GM18951 (cell line): Measurements from ENCODE around the gene MRPL57.
"Not testable (repeated sequence)": the region's sequence is repeated elsewhere in the genome, so short reads cannot be mapped to it uniquely, and the experiment has no call there.

Source experiments
- POLR2A ChIP-seq: IDR thresholded peaks from 4 replicates; pipeline ENCODE4 v1.6.1; 2011; ENCODE audit warnings: mild to moderate bottlenecking; ENCODE audit not compliant: insufficient read length, insufficient read depth; ENCODE audit errors: extremely low read depth
- in situ Hi-C: fragments of 300-500 bp; cut with MboI; formaldehyde crosslinking; loops from one replicate; pipeline ENCODE4 v1.12.0; 2022; ENCODE audit warnings: low sequenced_read_pairs, mixed read lengths, inconsistent platforms; ENCODE audit not compliant: unreplicated experiment

The MRPL57 gene

GRCh38 chr13:21171420-21171819, 5.0 kb upstream of the MRPL57 start:
- in situ Hi-C loops, result loop anchor here (10.0 kb wide), 1 partner anchor 93 kb away; no protein-coding TSS in a partner anchor
- TF ChIP-seq POLR2A, result no peak

DNA sequence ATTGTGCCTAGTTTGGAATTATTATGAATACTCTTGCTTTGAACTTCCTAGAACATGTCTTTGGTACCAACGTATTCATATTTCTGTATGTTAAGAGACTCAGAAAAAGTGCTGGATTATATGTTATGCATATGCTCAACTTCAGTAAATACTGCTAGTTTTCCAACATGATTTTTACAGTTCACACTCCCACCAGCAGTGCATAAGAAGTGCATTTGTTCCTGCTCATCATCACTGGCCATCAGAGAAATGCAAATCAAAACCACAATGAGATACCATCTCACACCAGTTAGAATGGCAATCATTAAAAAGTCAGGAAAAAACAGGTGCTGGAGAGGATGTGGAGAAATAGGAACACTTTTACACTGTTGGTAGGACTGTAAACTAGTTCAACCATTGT, 2.7 kb upstream of the MRPL57 start:
- in situ Hi-C loops, result loop anchor here (10.0 kb wide), 1 partner anchor 91 kb away; no protein-coding TSS in a partner anchor

- no peak for TF ChIP-seq POLR2A
Observed at GRCh38 chr13:21175656-21176214, 723 bp upstream of the MRPL57 start.

GRCh38 chr13:21176982-21177284, 475 bp downstream of the MRPL57 start:
- in situ Hi-C loops, result loop anchor here (10.0 kb wide), 1 partner anchor 88 kb away; no protein-coding TSS in a partner anchor

More at GRCh38 chr13:21175656-21176214, 723 bp upstream of the MRPL57 start:
- in situ Hi-C loops, result loop anchor here (10.0 kb wide), 1 partner anchor 89 kb away; no protein-coding TSS in a partner anchor

GRCh38 chr13:21181671-21182070, 5.2 kb downstream of the MRPL57 start:
- in situ Hi-C loops, result no loop called here
- TF ChIP-seq POLR2A, result no peak

More at GRCh38 chr13:21176982-21177284, 475 bp downstream of the MRPL57 start:
- TF ChIP-seq POLR2A, result no peak

- in situ Hi-C loops, result not testable (repeated sequence)
Observed at GRCh38 chr13:21186410-21186809, 10.0 kb downstream of the MRPL57 start.

- in situ Hi-C loops, result not testable (repeated sequence)
Observed at GRCh38 chr13:21194756-21195155, 18.3 kb downstream of the MRPL57 start.

GRCh38 chr13:21197606-21198225, 21.3 kb downstream of the MRPL57 start:
- in situ Hi-C loops, result not testable (repeated sequence)

GRCh38 chr13:21198391-21198790, 21.9 kb downstream of the MRPL57 start:
- in situ Hi-C loops, result not testable (repeated sequence)

GRCh38 chr13:21201456-21202190, 25.2 kb downstream of the MRPL57 start:
- in situ Hi-C loops, result not testable (repeated sequence)

- in situ Hi-C loops, result no loop called here
- no peak for TF ChIP-seq POLR2A
Observed at GRCh38 chr13:21202767-21203531, 26.5 kb downstream of the MRPL57 start.

GRCh38 chr13:21208652-21209154, 32.2 kb downstream of the MRPL57 start:
- in situ Hi-C loops, result no loop called here

DNA sequence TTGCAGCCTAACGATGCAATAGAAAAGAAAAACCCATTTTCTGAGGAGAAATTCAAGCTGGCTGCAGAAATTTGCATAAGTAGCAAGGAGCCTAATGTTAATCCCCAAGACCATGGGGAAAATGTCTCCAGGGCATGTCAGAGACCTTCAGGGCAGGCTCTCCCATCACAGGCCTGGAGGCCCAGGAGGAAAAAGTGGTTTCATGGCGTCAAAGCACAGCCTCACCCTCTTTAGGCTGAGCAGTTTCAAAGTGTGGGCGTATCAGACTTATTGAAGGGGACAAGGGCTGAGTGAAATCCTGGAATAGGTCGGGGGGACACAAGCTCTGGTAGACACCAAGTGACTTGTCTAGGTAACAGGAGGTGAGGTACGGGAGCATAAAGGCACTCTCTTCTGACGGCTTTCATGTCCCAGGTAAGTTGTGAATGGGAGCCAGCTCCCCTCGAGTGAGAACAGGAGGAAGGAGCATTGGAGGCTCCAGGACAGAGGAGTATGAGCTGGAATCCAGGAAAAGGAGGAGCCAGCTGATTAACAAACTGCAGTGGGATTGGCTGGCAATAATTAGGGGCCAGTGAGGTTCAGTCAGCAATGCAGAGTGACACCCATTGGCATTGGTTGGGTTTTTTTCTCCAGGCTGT, 35.8 kb downstream of the MRPL57 start:
- in situ Hi-C loops, result no loop called here
- no peak for TF ChIP-seq POLR2A

More at GRCh38 chr13:21208652-21209154, 32.2 kb downstream of the MRPL57 start:
- TF ChIP-seq POLR2A, result no peak

DNA sequence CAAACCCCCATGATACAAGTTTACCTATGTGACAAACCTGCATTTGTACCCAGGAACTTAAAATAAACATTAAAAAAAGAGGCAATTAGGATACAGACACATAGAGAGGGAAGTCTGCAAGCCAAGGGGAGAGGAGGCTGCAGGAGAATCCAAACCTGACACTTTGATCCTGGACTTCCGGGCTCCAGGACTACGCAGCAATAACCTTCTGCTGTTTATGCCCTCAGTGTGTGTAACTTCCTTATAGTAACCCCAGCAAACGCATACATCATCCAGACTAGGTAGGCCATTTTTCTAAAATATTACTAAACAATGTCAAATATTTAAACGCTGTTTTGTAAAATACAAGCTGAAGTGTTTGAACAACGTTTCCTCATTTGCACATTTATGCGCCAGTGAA, 39.0 kb downstream of the MRPL57 start:
- in situ Hi-C loops, result not testable (repeated sequence)
